Subcutaneous abdominal adipose tissue (tissue), 5 donors: ENCODE data around the gene NBPF9.
"Not testable (repeated sequence)": the region's sequence is repeated elsewhere in the genome, so short reads cannot be mapped to it uniquely, and the experiment has no call there.

ENCODE experiments used
- H3K27ac ChIP-seq: one replicate; pipeline ENCODE4 v1.7.0; 2013; ENCODE audit warnings: low read depth, mild to moderate bottlenecking, inconsistent platforms, low read length, moderate library complexity
- H3K27me3 ChIP-seq, 5 donors: one replicate each; pipeline ENCODE4 v1.7.0; 2013; ENCODE audit warnings: low read length in 5 of 5, inconsistent platforms in 1 of 5; ENCODE audit not compliant: control insufficient read depth in 5 of 5, insufficient read depth in 4 of 5
- H3K36me3 ChIP-seq, 5 donors: one replicate each; pipeline ENCODE4 v1.7.0; 2013; ENCODE audit warnings: low read length in 5 of 5; ENCODE audit not compliant: control insufficient read depth in 5 of 5, insufficient read depth in 5 of 5
- H3K4me1 ChIP-seq, 5 donors: one replicate each; pipeline ENCODE4 v1.7.0; 2013; ENCODE audit warnings: low read length in 5 of 5, mild to moderate bottlenecking in 3 of 5, moderate library complexity in 1 of 5; ENCODE audit not compliant: control insufficient read depth in 5 of 5, insufficient read depth in 5 of 5
- H3K4me3 ChIP-seq, 5 donors: one replicate each; pipeline ENCODE4 v1.7.0; 2013; ENCODE audit warnings: low read length in 5 of 5, low read depth in 1 of 5
- H3K9ac ChIP-seq, 5 donors: one replicate each; pipeline ENCODE4 v1.7.0; 2013; ENCODE audit warnings: low read length in 5 of 5, mild to moderate bottlenecking in 4 of 5, moderate library complexity in 3 of 5
- H3K9me3 ChIP-seq, 5 donors: one replicate each; pipeline ENCODE4 v1.7.0; 2013; ENCODE audit warnings: low read length in 5 of 5; ENCODE audit not compliant: control insufficient read depth in 5 of 5
- donor health status: healthy.
- donor health status: healthy.
- donor health status: healthy.
- donor health status: healthy.
- donor health status: healthy.

NBPF9 gene, protein sequence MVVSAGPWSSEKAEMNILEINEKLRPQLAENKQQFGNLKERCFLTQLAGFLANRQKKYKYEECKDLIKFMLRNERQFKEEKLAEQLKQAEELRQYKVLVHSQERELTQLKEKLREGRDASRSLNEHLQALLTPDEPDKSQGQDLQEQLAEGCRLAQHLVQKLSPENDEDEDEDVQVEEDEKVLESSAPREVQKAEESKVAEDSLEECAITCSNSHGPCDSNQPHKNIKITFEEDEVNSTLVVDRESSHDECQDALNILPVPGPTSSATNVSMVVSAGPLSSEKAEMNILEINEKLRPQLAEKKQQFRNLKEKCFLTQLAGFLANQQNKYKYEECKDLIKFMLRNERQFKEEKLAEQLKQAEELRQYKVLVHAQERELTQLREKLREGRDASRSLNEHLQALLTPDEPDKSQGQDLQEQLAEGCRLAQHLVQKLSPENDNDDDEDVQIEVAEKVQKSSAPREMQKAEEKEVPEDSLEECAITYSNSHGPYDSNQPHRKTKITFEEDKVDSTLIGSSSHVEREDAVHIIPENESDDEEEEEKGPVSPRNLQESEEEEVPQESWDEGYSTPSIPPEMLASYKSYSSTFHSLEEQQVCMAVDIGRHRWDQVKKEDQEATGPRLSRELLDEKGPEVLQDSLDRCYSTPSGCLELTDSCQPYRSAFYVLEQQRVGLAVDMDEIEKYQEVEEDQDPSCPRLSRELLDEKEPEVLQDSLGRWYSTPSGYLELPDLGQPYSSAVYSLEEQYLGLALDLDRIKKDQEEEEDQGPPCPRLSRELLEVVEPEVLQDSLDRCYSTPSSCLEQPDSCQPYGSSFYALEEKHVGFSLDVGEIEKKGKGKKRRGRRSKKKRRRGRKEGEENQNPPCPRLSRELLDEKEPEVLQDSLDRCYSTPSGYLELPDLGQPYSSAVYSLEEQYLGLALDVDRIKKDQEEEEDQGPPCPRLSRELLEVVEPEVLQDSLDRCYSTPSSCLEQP (N-terminal part only)

DNA sequence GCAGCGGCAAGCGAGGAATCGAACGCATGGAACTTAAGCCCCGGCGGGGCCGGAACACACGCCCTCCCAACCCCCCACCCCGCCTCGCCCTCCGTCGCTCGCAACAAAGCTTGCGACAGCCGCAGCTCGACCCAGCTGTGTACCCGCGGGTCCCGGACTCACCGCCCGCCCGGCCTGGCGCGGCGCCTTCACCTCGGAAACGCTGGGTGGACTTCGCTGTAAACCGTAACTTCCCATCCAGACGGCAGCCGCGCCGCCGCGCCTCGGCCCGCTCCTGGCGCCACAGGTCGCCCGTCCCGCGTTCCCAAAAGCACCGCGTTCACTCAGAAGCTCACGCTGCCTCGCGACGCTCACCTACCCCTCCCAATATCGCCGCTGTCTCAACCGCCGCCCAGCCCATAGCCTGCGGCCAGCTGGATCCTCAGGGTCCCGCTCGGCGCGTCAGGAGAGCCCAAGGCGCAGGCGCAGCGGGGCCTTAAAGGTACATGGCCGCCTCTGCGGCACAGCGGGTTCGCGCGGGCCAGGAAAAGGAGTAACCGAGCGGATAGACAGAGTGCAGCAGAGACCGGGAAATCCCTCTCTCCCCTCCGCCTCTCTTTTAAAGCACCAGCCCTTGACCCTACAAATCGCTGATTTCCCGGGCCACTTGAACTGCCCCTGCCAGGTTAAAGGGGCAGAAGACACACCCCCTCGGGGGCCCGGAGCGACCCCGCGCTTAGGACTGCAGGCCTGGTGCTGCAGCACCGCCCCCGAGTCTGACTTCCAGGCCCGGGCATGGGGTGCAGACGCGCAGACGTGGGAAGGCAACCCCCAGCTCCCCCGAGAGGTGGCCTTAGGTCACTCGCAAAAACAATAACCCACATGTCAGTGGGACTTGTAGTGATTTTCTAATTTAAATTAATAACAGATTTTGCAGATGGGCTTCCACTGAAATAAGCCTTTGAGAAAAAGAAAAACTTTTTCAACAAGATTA is at the start of gene NBPF9:
NBPF9 (minus strand) TSS at position 443 of the 973 bp plus-strand sequence. CDS start 21,412 bp downstream, outside the sequence.
- peak within 1 kb of the TSS in 3 of 5 donors; percentile 38 to 44 (median 42) for H3K4me3 ChIP-seq

DNA sequence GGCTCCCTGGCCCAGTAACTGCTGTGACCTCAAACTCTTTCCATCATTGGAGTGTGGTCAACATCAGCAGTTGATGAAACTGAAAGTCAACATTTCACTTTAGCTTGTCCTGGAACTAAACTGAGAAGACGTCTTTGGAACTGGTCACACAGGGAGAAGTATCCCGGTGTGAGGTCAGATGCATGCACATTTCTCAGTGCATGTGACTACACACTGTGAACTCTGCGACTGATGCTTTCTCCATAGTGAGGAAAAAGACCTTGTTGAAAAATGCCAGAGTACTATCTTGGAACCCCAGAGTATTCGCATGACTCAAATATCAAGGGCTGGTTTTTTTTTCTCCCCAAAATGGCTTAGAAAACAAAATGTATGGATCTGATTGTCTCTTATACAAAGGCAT is 46.6 kb upstream of the NBPF9 start:
- not testable (repeated sequence) for H3K27ac ChIP-seq, H3K4me1 ChIP-seq, H3K9me3 ChIP-seq, H3K27me3 ChIP-seq, H3K4me3 ChIP-seq, H3K36me3 ChIP-seq, H3K9ac ChIP-seq

More for the DNA sequence above, at the start of gene NBPF9:
- not testable (repeated sequence) for H3K4me1 ChIP-seq, H3K27me3 ChIP-seq, H3K27ac ChIP-seq, H3K9ac ChIP-seq, H3K9me3 ChIP-seq, H3K36me3 ChIP-seq

DNA sequence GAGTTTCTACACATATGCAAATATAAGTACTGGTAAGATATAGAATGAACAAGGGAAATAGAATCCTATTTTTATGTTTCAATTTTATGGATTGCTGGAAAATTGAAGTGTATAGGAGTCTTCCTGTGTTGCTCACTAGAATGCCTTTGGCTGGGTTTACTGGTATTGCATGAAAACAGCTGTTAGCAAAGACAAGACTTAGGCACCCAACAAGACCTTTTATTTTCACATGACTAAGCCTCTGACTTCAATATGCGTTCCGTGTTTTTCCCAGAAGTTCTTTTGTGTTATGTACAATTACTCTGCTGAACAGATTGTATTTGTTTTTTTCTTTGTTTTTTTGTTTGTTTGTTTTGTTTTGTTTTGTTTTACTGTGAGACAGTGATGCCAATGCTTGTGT is 34.2 kb upstream of the NBPF9 start:
- not testable (repeated sequence) for H3K4me1 ChIP-seq, H3K27ac ChIP-seq, H3K9me3 ChIP-seq, H3K27me3 ChIP-seq, H3K4me3 ChIP-seq, H3K36me3 ChIP-seq, H3K9ac ChIP-seq

DNA sequence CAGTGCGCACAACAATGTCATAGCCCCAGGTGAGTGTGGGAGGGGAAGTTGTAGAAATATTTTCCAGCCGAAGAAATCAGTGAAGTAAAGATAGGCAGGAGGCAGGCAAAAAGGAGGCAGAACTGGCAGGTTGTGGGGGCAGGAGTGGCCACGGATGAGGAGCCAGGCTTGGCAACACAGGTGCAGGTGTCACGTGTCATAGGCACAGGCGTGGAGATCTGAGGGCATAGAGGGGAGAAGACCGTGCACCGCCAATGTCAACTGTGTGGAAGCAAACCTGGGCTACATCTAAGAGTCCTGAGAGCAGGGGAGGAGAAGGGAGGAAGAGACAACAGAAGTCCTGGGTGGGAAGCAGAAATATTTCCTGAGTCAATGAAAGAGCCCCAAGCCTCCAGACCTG is 27.6 kb upstream of the NBPF9 start:
- not testable (repeated sequence) for H3K9me3 ChIP-seq, H3K4me3 ChIP-seq

DNA sequence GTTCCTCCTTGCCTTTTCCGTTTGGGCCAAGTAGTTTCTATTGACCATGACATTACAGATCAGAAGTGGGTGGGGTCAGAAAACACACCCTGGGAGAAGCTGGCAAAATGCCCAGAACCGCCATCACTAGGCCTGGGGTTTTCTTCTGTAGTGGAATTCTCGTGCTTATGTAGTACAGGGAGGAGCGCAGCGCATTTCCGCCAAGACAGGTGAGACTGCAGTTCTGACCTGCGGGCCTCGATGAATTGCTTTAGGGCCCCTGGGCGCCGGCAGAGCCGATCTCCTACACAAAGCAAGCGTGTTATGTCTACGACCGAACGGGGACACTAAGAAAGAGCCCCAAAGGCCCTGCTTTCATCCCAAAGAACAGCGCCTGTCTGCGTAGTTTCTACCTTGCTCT is 25.9 kb upstream of the NBPF9 start:
- not testable (repeated sequence) for H3K27ac ChIP-seq, H3K4me3 ChIP-seq, H3K27me3 ChIP-seq

More for the DNA sequence above, 27.6 kb upstream of the NBPF9 start:
- not testable (repeated sequence) for H3K36me3 ChIP-seq, H3K27ac ChIP-seq, H3K4me1 ChIP-seq, H3K9ac ChIP-seq, H3K27me3 ChIP-seq

DNA sequence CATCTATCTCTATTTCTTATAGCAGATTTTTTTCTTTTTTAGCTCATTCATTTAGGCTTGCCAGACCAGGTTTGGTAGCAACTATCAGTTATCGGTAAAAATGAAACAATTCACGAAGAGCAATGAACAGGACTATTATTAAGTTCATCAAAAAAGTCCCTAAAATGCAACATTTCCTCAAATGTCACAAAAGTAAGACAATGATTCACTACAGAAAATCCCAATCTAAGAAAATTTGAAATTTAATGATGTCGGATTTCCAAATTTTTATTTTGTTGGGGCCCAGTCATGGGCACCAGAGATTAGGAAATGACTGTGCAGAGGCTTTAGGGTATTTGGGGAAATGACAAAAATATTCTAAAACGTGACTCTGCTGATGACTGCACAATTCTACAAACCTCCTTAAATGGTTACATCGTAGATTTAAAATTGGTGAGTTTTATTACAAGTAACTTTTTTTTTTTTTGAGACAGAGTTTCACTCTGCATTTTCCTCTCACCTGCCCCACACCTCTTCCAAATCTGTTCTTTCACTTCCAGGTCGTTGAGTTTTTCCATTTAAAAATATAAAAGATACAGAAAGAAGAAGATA is 23.3 kb upstream of the NBPF9 start:
- not testable (repeated sequence) for H3K9ac ChIP-seq, H3K27ac ChIP-seq, H3K36me3 ChIP-seq, H3K9me3 ChIP-seq, H3K4me1 ChIP-seq, H3K4me3 ChIP-seq, H3K27me3 ChIP-seq

More for the DNA sequence above, 25.9 kb upstream of the NBPF9 start:
- H3K4me1 ChIP-seq, H3K36me3 ChIP-seq, H3K9me3 ChIP-seq, H3K9ac ChIP-seq: not testable (repeated sequence)

DNA sequence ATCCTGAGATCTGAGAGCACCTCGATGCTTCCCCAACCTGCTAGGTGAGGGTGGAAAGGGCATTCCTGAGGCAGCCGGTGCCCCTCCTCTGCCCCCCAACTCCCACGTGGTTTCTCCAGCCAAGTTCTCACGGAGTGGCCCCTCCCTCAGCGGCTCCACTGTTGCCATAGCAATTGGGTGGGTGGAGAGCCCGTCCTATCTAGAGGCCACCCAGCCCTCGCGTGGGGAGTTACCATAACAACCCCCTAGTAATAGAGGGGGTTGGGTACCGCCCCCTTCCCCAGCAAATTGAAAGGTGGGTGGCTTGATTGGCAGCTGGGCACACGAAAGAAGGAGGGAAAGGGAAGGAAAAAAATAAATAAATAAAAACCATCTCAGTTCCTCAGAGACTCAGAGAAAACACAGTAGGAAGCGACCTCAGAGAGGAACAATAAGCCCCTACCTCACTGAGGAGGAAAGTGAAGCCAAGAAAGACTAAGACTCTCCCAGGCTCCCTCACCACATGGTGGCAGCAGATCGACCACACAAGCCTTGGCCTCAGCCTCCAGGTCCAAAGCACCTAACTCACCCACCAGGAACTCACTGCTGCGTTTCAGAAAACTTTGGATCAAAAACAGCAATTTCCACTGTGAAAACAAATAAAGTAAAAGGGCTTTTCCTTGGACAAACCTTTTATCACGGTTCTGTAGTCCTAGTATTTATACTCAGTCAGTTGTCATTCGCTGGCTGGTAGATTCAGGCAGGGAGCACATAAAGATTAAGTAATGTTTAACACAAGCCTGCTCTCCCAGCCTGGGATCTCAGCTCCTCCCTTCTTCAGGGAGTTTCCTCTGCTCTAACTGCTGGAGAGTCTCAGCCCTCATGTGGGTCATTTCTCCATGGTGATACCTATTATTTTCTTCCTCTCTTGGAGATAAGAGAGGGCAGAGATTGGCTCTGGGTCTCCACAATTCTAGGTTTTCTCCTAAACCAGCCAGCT is 20.9 kb upstream of the NBPF9 start:
- H3K4me3 ChIP-seq, H3K27ac ChIP-seq, H3K4me1 ChIP-seq, H3K9me3 ChIP-seq, H3K9ac ChIP-seq, H3K27me3 ChIP-seq, H3K36me3 ChIP-seq: not testable (repeated sequence)

DNA sequence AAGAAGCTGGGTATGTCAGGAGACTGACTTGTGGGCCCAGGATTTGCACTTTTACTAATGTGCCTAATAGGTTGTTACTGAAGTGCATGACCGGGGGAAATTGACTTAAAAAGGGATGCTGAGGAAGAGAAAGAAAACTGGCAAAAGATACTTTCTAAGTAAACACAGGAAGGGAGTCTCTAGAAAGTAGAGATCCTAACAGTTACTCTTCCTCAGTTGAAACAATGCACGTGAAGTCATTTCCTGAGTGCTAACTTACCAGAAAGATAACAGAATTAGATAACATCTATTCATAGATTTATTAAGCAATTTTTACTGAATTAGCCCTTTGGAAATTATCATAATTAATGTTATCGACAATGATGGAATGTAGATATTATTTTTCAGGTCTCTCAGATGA is 9.5 kb upstream of the NBPF9 start:
- not testable (repeated sequence) for H3K9me3 ChIP-seq, H3K27me3 ChIP-seq, H3K4me1 ChIP-seq, H3K9ac ChIP-seq, H3K4me3 ChIP-seq, H3K36me3 ChIP-seq, H3K27ac ChIP-seq

DNA sequence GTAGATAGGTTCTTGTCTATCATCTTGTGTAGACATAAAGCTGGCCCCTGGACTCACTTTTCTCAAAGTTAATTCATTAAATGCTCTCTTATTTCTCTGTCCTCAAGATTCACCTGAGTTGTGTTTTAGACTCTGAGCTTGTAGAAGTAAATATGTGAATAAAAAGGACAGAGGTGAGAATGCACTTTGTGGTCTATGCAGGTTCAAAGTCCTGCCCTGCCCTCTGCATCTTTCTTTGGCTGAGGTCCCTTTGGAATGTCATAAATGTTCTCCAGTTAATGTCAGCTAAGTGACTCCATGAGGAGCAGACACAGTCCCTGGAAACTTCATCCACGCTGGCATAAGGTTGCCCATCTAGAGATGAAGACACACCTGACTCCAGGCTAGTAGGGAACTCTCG is 7.0 kb upstream of the NBPF9 start:
- not testable (repeated sequence) for H3K27ac ChIP-seq, H3K4me1 ChIP-seq

More for the DNA sequence above, 7.0 kb upstream of the NBPF9 start:
- not testable (repeated sequence) for H3K9me3 ChIP-seq, H3K36me3 ChIP-seq, H3K4me3 ChIP-seq, H3K9ac ChIP-seq, H3K27me3 ChIP-seq
